PC-9 (cell line): ENCODE measurements around the gene LRP1B. TPM values are rescaled to one million over a fixed set of nuclear protein-coding genes. Genes with fewer than 3 reads are reported as not detected.
A peak's percentile ranks its signal among the peaks of the same experiment; 100 is the strongest.

Experiments
- BruUV-seq: library from RNA; stranded (reverse); fragments of 400-500 nt; replicated peaks from 2 replicates; lab custom pipeline; 2021; lab: Mats Ljungman, UMichigan
- CTCF ChIA-PET: fragments of 300-600 bp; sonication (Branson Sonifier 250); formaldehyde crosslinking; loops from one replicate; lab custom pipeline; 2022; ENCODE audit warnings: antibody characterized with exemption; lab: Charles Lee
- POLR2A ChIA-PET: fragments of 300-600 bp; sonication (Branson Sonifier 250); formaldehyde crosslinking; loops from one replicate; lab custom pipeline; 2022; ENCODE audit warnings: antibody characterized with exemption; ENCODE audit not compliant: unreplicated experiment; lab: Charles Lee
- DNase-seq, 2 experiments: peaks; one replicate each; pipeline versions ENCODE4 v3.0.0 to v3.0.0-alpha.2; 2015 to 2022; ENCODE audit warnings: mixed read lengths in 1 of 2
- H2AFZ ChIP-seq: fragments of 200-600 bp; sonication (generic); 2 replicates; pipeline ENCODE4 v1.8.1; 2017; ENCODE audit warnings: antibody characterized with exemption
- H3F3A ChIP-seq: fragments of 200-600 bp; sonication (generic); 2 replicates; pipeline ENCODE4 v1.8.1; 2017; ENCODE audit warnings: antibody characterized with exemption, mild to moderate bottlenecking, low read depth; ENCODE audit not compliant: insufficient read depth
- H3K27ac ChIP-seq: fragments of 200-600 bp; sonication (generic); 2 replicates; pipeline ENCODE4 v1.6.1; 2016; ENCODE audit warnings: mixed run types
- H3K27me3 ChIP-seq: fragments of 200-600 bp; sonication (generic); 2 replicates; pipeline ENCODE4 v1.6.1; 2016; ENCODE audit warnings: low read depth, mixed run types; ENCODE audit not compliant: insufficient read depth
- H3K36me3 ChIP-seq: fragments of 200-600 bp; sonication (generic); 2 replicates; pipeline ENCODE4 v1.6.1; 2016; ENCODE audit warnings: low read depth, mixed run types
- H3K4me1 ChIP-seq: fragments of 200-600 bp; sonication (generic); replicated peaks from 2 replicates; pipeline ENCODE4 v1.6.1; 2016; ENCODE audit warnings: mixed run types; ENCODE audit not compliant: insufficient read depth
- H3K4me2 ChIP-seq: fragments of 200-600 bp; sonication (generic); 2 replicates; pipeline ENCODE4 v1.6.1; 2017; ENCODE audit warnings: mixed run types
- H3K4me3 ChIP-seq: fragments of 200-600 bp; sonication (generic); 2 replicates; pipeline ENCODE4 v1.6.1; 2016; ENCODE audit warnings: mixed run types
- H3K79me2 ChIP-seq: fragments of 200-600 bp; sonication (generic); 2 replicates; pipeline ENCODE4 v1.6.1; 2017; ENCODE audit warnings: low read depth, mixed run types
- H3K9me2 ChIP-seq: fragments of 200-600 bp; sonication (generic); 2 replicates; pipeline ENCODE4 v1.8.1; 2017; ENCODE audit warnings: mild to moderate bottlenecking; ENCODE audit not compliant: insufficient read depth
- H3K9me3 ChIP-seq: fragments of 200-600 bp; sonication (generic); 2 replicates; pipeline ENCODE4 v1.8.1; 2016; ENCODE audit warnings: low read depth; ENCODE audit not compliant: insufficient read depth
- H4K20me1 ChIP-seq: fragments of 200-600 bp; sonication (generic); 2 replicates; pipeline ENCODE4 v1.8.1; 2017; ENCODE audit not compliant: insufficient read depth
- CTCF ChIP-seq: fragments of 200-600 bp; sonication (generic); conservative IDR thresholded peaks from 2 replicates; pipeline ENCODE4 v1.6.1; 2017; ENCODE audit warnings: mixed run types, antibody characterized with exemption, mild to moderate bottlenecking, moderate library complexity
- EZH2 ChIP-seq: fragments of 200-600 bp; sonication (generic); IDR thresholded peaks from 2 replicates; pipeline ENCODE4 v1.8.0; 2017; ENCODE audit warnings: antibody characterized with exemption, low read depth
- intact Hi-C: fragments of 100-400 bp; cut with micrococcal nuclease; formaldehyde crosslinking; loops from one replicate; pipeline ENCODE4 v1.10.0; 2022; ENCODE audit not compliant: unreplicated experiment
- total RNA-seq: library from RNA; stranded (reverse); gene quantifications from 2 replicates; pipeline ENCODE4 v1.2.3, GENCODE V29; 2021

The LRP1B gene
- total RNA-seq, 1 experiment from 2014 or later, result 1.7 TPM

GRCh38 chr2:141455211-141455826 is 675.5 kb downstream of the LRP1B start:
- Histone ChIP-seq H3K9me3 (no peaks in the 10 kb centered on the region), H3K36me3 (no peaks in the 10 kb centered on the region), H3F3A (no peaks in the 10 kb centered on the region), H3K27me3 (no peaks in the 10 kb centered on the region), H3K4me3 (no peak overlapping the region), H4K20me1 (no peaks in the 10 kb centered on the region), H3K27ac (no peak overlapping the region), H3K79me2 (no peaks in the 10 kb centered on the region), H2AFZ (no peak overlapping the region), H3K4me2 (no peak overlapping the region), H3K4me1 (no peaks in the 10 kb centered on the region), H3K9me2 (no peaks in the 10 kb centered on the region)
- BruUV-seq, result no TSS peak
- intact Hi-C loops, result no loop called here
- peak in 1 of 2 experiments; percentile 20 for DNase-seq
- ChIA-PET CTCF (no interaction called here), POLR2A (no interaction called here)
- TF ChIP-seq CTCF, result no peak
- TF ChIP-seq EZH2, result no peak

GRCh38 chr2:141440072-141440635 is 690.7 kb downstream of the LRP1B start:
- H3K9me2 ChIP-seq, result no peaks in the 10 kb centered on the region
- no peaks in the 10 kb centered on the region for H3K79me2 ChIP-seq
- H4K20me1 ChIP-seq, result no peaks in the 10 kb centered on the region
- no peak overlapping the region for H3K27ac ChIP-seq
- intact Hi-C loops, result no loop called here
- H3K4me1 ChIP-seq, result no peaks in the 10 kb centered on the region
- CTCF ChIA-PET, result no interaction called here
- H3K4me3 ChIP-seq, result no peak overlapping the region
- H3K9me3 ChIP-seq, result no peaks in the 10 kb centered on the region
- H2AFZ ChIP-seq, result no peak overlapping the region
- BruUV-seq, result no TSS peak
- no peak for DNase-seq
- TF ChIP-seq CTCF (no peak), EZH2 (no peak)
- no peaks in the 10 kb centered on the region for H3F3A ChIP-seq
- POLR2A ChIA-PET, result no interaction called here
- no peak overlapping the region for H3K4me2 ChIP-seq
- no peaks in the 10 kb centered on the region for H3K36me3 ChIP-seq
- no peaks in the 10 kb centered on the region for H3K27me3 ChIP-seq

GRCh38 chr2:141439524-141439923 is 691.3 kb downstream of the LRP1B start:
- Histone ChIP-seq H3K79me2 (no peaks in the 10 kb centered on the region), H3F3A (no peaks in the 10 kb centered on the region), H3K4me2 (no peak overlapping the region), H2AFZ (no peak overlapping the region), H3K4me3 (no peak overlapping the region), H3K27ac (no peak overlapping the region), H3K4me1 (no peaks in the 10 kb centered on the region), H3K27me3 (no peaks in the 10 kb centered on the region), H4K20me1 (no peaks in the 10 kb centered on the region), H3K9me3 (no peaks in the 10 kb centered on the region), H3K9me2 (no peaks in the 10 kb centered on the region), H3K36me3 (no peaks in the 10 kb centered on the region)
- no peak for DNase-seq
- ChIA-PET CTCF (no interaction called here), POLR2A (no interaction called here)
- no TSS peak for BruUV-seq
- intact Hi-C loops, result no loop called here
- TF ChIP-seq EZH2 (no peak), CTCF (no peak)
